Epithelial cell of proximal tubule (primary cell): ENCODE data around the gene AAGAB. TPM values are rescaled to one million over a fixed set of nuclear protein-coding genes. Genes with fewer than 3 reads are reported as not detected.
A peak's percentile ranks its signal among the peaks of the same experiment; 100 is the strongest.
"Not testable (repeated sequence)": the region's sequence is repeated elsewhere in the genome, so short reads cannot be mapped to it uniquely, and the experiment has no call there.

ENCODE experiments used
- DNase-seq: peaks from one replicate; pipeline ENCODE4 v3.0.0-alpha.2; 2011; ENCODE audit warnings: low read depth
- H3K4me3 ChIP-seq: 2 replicates; pipeline ENCODE4 v1.5.1; 2011; ENCODE audit warnings: low read depth, mild to moderate bottlenecking, low read length
- total RNA-seq: library from RNA; depleted of rRNA; stranded (reverse); fragments of >200 nt; gene quantifications from 2 replicates; pipeline ENCODE4 v1.2.3, GENCODE V29; 2015
- TF ChIP-seq, protein P1 (sequence below): conservative IDR thresholded peaks from 2 replicates; pipeline ENCODE4 v1.5.1; 2012; ENCODE audit warnings: low read depth, mild to moderate bottlenecking, low read length

The AAGAB gene
- total RNA-seq, 1 donor from 2014 or later, result 41.5 TPM

DNA sequence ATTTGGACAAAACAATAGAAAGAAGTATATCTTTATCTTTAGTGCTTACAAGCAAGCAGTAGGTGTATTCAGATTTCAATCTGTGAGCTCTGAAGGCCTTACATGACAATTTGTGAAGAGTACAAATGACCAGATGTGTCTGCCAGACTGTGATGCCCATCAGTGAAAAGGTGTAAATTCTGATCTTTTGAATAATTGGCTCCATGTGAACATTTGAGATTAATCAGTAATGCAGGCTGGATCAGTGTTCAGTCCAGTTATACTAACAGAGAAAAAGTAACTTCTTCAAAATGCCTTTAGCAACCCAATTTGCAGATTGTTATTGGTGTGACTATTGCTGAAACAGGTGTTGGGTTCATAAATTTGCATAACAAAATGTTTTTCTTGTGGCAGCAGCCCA lies 5.3 kb upstream of the AAGAB start:
- DNase-seq, result no peak
- no peak overlapping the region for H3K4me3 ChIP-seq
- TF ChIP-seq, protein P1, sequence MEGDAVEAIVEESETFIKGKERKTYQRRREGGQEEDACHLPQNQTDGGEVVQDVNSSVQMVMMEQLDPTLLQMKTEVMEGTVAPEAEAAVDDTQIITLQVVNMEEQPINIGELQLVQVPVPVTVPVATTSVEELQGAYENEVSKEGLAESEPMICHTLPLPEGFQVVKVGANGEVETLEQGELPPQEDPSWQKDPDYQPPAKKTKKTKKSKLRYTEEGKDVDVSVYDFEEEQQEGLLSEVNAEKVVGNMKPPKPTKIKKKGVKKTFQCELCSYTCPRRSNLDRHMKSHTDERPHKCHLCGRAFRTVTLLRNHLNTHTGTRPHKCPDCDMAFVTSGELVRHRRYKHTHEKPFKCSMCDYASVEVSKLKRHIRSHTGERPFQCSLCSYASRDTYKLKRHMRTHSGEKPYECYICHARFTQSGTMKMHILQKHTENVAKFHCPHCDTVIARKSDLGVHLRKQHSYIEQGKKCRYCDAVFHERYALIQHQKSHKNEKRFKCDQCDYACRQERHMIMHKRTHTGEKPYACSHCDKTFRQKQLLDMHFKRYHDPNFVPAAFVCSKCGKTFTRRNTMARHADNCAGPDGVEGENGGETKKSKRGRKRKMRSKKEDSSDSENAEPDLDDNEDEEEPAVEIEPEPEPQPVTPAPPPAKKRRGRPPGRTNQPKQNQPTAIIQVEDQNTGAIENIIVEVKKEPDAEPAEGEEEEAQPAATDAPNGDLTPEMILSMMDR, result no peak

GRCh38 chr15:67259379-67259778 lies 4.9 kb upstream of the AAGAB start:
- H3K4me3 ChIP-seq, result no peak overlapping the region
- TF ChIP-seq, protein P1, result no peak
- DNase-seq, result no peak

- not testable (repeated sequence) for DNase-seq, H3K4me3 ChIP-seq
Measured at GRCh38 chr15:67258412-67258811, 4.0 kb upstream of the AAGAB start.

DNA sequence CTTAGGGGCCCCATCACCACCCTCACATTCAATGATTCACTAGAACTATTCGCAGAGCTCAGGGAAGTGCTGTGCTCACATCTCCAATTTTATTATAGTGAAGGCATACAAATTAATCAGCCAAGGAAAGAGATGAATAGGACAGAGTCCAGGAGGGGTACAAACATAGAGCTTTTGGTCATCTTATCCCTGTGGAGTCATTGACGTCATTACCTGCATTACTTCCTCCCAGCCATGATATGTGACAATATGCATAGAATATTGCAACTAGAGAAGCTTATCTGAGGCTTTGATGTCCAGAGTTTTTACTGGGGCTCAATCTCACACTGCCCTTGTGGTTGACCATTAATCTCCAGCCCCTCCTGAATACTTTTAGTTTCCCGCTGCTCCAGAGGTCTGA lies 1.6 kb upstream of the AAGAB start:
- TF ChIP-seq, protein P1, result no peak
- no peak for DNase-seq
- H3K4me3 ChIP-seq, result no peak overlapping the region

DNA sequence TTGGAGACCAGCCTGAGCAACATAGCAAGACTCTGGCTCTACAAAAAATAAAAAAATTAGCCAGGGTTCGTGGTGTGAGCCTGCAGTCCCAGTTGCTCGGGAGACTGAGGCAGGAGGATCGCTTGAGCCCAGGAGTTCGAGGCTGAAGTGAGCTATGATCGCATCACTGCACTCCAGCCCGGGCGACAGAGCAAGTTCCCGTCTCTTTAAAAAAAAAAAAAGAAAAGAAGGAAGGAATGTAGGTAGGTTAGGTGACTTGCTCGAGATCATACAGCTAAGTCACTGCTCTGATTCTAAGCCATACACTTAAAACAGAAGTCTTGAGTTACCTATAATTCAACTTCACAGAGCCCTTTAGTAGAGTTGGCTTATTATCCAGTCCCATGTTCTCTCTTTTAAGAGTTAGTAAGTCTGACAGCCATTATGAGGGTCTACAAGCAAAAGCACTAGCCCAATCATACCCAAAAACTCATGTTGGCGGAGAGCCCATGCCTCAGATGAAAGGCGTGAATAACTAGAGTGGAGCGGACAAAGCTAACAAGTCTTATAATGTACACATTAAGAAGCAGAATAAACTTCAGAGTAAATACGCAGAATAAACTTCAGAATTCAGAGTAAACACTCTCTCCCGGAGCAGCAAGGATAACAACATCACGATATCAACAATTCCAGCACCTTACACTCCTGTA lies 768 bp downstream of the AAGAB start:
- DNase-seq, result no peak
- peak overlapping the region; percentile 92 for H3K4me3 ChIP-seq
- TF ChIP-seq, protein P1, result no peak

- peak overlapping the region; percentile 92 for H3K4me3 ChIP-seq
- TF ChIP-seq, protein P1, result no peak
- no peak for DNase-seq
Measured at GRCh38 chr15:67253101-67253500, 1.4 kb downstream of the AAGAB start.

GRCh38 chr15:67251318-67251717 lies 3.1 kb downstream of the AAGAB start:
- H3K4me3 ChIP-seq, result no peak overlapping the region
- TF ChIP-seq, protein P1, result no peak
- DNase-seq, result no peak
